ENCODE results near the gene SPOCK2.
"Not testable (repeated sequence)": the region's sequence is repeated elsewhere in the genome, so short reads cannot be mapped to it uniquely, and the experiment has no call there.

SPOCK2 gene

DNA sequence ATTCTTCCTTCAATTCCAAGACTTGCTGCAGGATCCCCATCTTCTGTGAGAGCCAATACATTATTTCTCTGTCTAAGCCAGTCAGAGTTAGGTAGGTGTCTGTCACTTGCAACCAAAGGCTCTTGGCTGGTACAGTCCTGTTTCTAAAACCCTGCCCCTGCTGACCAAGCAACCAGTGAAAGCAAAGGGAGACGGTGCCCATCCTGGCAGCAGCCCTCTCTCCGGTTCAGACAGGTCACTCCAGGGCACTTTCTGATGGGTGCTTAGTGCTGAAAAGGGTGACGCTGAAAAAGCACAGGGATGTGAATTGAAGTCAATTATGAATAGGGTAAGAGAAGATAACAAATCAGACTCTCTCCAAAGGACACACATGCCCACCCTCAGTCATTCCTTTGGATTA, 37.5 kb downstream of the SPOCK2 start:
- DNase-seq: no peak

DNA sequence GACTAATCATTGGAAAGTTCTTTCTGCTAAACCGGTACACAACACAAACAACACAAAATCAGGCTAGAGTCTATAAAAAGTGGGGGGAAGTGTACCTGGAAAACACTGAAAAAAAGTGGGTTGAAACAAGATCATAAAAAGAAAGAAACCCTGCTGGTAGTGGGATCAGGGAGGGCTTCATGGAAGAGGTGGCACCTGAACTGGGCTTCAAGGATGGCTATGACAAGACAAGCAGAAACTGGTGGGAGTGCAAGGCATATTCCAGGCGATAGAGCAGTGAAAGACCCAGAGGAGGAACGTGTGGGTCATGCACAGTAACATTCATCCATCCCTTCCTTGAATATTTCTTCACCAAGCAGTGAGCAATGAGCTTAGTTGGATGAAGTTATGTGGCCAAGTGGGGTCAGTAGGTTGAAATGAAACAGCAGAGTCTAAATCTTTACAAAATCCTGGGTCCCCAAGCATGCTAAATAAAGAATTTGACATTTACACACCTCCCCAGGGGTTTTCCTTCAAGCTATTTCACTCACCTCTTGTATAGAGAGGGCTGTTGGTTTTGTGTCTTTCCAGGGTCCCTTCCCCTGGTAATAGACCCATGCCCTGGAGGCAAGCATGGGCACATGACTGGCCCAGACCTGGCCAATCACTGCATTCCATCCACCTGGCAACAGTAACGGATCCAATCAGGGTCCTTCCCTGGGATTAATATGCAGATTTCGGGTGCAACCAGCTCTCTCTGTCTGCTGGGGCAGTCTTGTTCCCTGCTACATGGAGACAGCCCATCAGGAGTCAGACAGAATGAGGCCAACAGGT, 38.2 kb downstream of the SPOCK2 start:
- DNase-seq: no peak

GRCh38 chr10:72049472-72049871, 38.9 kb downstream of the SPOCK2 start:
- DNase-seq: no peak

GRCh38 chr10:72048450-72049124, 39.8 kb downstream of the SPOCK2 start:
- DNase-seq: peak; percentile 90

DNA sequence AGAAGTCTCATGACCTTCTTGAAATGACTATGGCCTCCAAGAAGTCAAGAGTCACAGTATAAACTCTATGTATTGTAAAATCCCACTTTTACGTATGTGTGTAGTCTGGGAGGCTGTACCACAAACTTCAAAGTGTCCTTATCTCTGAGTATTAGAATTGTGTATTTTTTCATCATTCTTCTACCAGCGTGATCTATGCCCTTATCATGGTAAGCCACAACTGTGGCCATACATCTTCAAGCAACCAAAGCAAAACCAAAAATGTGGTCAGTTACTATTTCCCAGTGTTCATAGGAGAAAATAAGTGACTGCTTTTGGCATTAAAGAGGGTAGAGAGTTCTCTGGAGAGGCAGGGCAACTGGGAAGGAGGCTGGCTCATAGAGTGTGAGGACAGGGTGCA, 42.8 kb downstream of the SPOCK2 start:
- DNase-seq: no peak

DNA sequence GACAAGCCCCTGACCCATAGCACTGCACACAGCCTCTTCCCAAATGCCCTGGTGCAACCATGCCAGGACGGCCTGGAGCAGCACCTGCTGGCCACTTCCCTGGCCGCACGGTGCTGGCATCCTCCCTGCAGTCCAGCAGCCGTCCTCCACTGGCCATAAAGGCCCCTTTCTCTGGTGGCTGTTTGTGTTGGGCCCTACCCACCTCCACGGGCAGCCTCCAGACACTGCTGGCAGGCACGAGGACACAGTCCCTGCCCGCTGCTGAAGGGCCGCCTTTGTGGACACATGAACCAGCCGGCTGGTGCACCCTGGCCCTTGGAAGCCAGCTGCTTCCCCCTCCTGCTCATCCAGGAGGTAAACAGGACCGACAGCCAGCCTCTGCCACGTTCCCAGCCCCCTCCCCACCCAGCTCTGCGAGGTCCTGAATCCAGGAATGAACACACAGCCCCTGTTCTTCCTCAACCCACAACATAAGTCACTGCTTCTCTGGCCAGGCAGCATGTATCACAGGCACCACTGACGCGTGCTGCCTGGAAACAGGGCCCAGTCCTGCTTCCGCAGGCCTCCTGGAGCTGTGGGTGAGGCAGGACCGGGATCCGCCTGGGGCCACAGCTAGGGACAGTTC, 43.8 kb downstream of the SPOCK2 start:
- no peak for DNase-seq

GRCh38 chr10:72043016-72043834, 45.1 kb downstream of the SPOCK2 start:
- peak; percentile 13 for DNase-seq

DNA sequence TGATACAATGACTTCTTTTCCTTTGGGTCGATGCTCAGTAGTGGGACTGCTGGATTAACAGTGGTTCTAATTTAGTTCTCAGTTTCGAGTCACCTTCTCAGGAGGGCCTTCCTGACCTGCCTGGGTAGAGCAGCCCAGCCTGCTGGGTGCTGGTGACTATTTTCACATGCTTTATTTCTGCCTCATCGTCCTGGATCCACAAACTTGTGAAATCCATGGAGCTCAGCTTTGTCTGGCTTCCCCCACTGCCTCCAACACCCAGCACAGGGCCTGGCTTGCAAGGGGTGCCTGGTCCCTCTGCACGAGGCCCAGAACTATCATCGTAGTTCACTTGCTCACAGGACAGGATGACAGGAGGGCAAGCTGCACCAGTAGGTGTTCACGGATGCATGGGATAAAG, 46.9 kb downstream of the SPOCK2 start:
- DNase-seq: no peak

DNA sequence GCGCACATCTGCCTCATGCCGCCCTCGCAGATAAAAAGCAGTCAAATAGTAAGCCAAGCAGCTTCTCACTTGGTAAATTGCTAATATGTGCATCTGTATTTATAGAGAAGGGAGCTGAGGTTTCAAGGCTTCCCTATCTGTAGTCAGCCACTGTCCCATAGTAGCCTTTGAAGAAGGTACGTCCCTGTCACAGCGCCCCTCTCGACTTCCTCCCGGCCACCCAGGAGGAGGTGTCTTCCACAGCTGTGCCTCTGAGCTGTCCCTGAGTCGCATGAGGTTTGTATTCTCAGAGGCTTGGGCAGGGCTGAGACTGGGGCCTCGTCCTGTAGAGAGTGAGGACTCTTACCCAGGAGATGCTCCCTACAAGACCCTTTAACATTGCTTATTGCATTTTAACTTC, 49.0 kb downstream of the SPOCK2 start:
- DNase-seq: no peak

- DNase-seq: peak; percentile 54
Observed at GRCh38 chr10:72038458-72039001, 49.8 kb downstream of the SPOCK2 start.

- DNase-seq: no peak
Observed at GRCh38 chr10:72037811-72038210, 50.5 kb downstream of the SPOCK2 start.

DNA sequence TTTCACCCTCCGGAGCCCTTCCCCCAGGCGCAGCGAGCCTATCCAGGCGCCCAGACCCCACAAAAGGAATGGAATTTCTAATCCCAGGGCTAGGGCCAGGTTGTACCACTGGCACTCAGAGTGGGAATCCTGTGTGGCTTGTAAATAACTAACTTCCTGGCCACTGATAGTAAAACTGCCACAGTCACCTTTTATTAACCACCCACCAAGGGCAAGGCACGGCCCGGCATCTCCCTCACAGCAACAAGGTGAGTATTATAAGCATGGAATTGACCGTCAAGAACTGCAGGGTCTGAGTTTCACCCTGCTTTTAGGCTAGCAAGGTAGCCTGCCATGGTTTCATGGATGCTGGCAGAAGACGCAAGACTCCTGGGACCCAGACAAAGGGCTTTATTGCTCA, 51.1 kb downstream of the SPOCK2 start:
- no peak for DNase-seq

DNA sequence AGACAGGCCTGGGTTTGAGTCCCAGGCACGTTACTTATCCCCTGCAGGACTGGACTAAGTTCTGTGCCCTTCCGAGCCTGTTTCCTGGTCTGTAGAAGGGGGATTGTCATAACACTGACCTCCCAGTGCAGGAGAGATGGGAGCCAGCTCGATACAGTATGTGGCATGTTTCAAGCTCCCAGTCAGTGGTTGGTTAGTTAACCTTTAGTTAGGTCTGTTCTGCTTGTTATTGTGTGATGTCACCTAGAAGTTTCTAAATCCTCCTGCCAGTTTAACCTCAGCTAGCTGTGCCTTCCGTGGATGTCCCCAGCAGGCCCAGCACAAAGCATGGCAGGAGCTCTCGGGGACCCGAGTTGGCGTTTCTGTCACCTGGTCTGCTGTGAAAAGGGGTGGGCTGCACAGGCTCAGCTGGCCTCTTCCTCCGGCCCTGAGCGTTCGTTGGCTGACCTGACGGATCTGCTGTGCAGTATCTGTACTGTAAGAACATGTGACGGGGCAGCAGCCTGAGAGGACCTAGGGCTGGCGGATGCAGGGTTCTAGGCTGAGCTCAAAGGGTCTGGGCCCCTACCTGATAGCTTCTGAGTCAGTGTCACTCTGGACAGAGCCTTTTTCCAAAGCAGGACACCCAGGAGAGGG, 53.0 kb downstream of the SPOCK2 start:
- DNase-seq: no peak

DNA sequence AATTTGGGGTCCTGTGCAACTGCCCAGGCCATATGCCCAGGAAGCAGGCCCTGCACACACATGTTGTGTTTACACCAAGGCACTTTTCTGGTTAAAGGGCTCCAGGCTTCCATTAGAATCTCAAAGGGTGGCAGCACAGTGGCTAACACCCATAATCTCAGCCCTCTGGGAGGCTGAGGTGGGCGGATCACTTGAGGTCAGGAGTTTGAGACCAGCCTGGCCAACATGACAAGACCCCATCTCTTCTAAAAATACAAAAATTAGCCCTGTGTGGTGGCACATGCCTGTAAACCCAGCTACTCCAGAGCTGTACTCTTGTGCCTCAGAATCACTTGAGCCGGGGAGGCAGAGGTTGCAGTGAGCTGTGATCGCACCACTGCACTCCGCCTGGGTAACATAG, 53.6 kb downstream of the SPOCK2 start:
- DNase-seq: no peak

DNA sequence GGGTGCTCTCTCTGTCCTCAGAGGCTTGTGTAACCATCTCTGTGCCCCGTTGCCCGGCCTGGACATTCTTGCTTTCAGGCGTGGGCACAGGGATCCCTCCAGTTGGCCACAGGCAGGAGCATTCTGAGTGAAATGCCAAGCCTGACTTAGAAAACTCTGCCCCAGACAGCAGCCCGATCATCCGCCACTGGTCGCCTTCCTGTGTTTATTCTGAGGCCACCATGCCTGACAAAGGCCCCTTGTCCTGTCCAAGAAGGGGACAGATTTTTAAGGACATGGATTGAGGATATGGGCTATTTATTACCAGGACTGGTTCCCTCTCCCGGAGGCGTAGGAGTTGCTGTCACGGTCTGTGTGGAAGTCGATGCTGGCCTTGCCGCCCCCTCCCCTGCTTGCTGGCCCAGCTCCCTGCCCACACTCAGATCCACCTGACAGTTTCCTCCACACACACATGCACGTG, 54.3 kb downstream of the SPOCK2 start:
- no peak for DNase-seq

- DNase-seq: not testable (repeated sequence)
Observed at GRCh38 chr10:72032409-72033162, 55.8 kb downstream of the SPOCK2 start.

DNA sequence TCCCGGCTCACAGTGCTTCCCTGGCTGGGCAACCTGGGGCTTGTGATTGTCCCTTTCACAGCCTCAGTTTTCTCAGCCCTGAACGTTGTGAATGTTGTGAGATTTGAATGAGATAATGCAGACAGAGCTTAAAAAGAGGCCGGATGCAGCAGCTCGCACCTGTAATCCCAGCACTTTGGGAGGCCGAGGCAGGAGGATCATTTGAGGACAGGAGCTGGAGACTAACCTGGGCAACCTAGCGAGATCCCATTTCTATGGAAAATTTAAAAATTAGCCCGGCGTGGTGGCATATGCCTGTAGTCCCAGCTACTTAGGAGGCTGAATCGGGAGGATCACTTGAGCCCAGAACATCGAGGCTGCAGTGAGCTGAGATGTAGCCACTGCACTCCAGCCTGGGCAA, 56.6 kb downstream of the SPOCK2 start:
- no peak for DNase-seq

GRCh38 chr10:72030762-72031543, 57.4 kb downstream of the SPOCK2 start:
- DNase-seq: no peak

GRCh38 chr10:72029414-72029813, 58.9 kb downstream of the SPOCK2 start:
- no peak for DNase-seq

GRCh38 chr10:72027498-72027897, 60.9 kb downstream of the SPOCK2 start:
- DNase-seq: peak; percentile 40
